Osteocyte (in vitro differentiated cells): ENCODE measurements around the gene KCNK7. TPM values are rescaled to one million over a fixed set of nuclear protein-coding genes. Genes with fewer than 3 reads are reported as not detected.

Experiments
- DNase-seq: peaks from one replicate; pipeline ENCODE4 v3.0.0; 2021; ENCODE audit warnings: mixed read lengths; ENCODE audit not compliant: unreplicated experiment; ENCODE audit errors: extremely low spot score
- H3K27ac Mint-ChIP-seq: one replicate; pipeline ENCODE4 v1.8.0; 2021; ENCODE audit warnings: mild to moderate bottlenecking, mixed read lengths; ENCODE audit not compliant: unreplicated experiment
- H3K27me3 Mint-ChIP-seq: one replicate; pipeline ENCODE4 v1.8.0; 2021; ENCODE audit warnings: mixed read lengths; ENCODE audit not compliant: unreplicated experiment
- H3K36me3 Mint-ChIP-seq: one replicate; pipeline ENCODE4 v1.8.0; 2021; ENCODE audit warnings: mixed read lengths; ENCODE audit not compliant: unreplicated experiment
- H3K4me1 Mint-ChIP-seq: one replicate; pipeline ENCODE4 v1.8.0; 2021; ENCODE audit warnings: mixed read lengths; ENCODE audit not compliant: unreplicated experiment
- H3K4me3 Mint-ChIP-seq: one replicate; pipeline ENCODE4 v1.8.0; 2021; ENCODE audit warnings: mild to moderate bottlenecking, moderate library complexity, mixed read lengths; ENCODE audit not compliant: unreplicated experiment
- H3K9me3 Mint-ChIP-seq: one replicate; pipeline ENCODE4 v1.8.0; 2021; ENCODE audit warnings: mixed read lengths; ENCODE audit not compliant: unreplicated experiment
- CTCF ChIP-seq: fragments of 200-600 bp; sonication (generic); IDR thresholded peaks from 2 replicates; pipeline ENCODE4 v1.5.0; 2021; ENCODE audit warnings: antibody characterized with exemption, mild to moderate bottlenecking, moderate library complexity
- total RNA-seq: library from RNA; stranded (reverse); gene quantifications from 2 replicates; pipeline ENCODE4 v1.2.1, GENCODE V29; 2021

The KCNK7 gene
- total RNA-seq, 1 donor from 2014 or later = not detected

GRCh38 chr11:65588199-65589054, 7.2 kb downstream of the KCNK7 start:
- peaks cover 36% of the 10 kb centered on the region for H3K4me1 Mint-ChIP-seq

DNA sequence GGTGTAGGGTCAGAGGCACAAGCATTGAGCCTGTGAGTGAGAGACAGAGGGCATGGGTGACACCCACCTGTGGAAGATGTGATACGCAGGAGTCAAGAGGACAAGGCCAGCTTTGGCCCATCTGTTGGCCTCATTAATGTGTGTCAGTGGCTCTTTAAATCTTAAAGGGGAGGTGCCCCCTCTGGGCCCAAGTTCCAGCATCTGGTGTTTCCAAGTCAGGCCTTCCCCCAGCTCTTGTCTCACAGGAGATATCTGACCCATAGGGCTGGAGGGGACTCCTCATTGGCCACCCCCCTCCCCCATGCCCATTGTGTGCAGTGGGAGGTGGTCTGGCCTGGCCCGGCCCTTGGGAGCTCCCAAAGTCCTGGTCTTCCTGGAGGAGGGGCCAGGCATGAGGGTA, 8.9 kb downstream of the KCNK7 start:
- no peak for DNase-seq
- H3K27me3 Mint-ChIP-seq = no peaks in the 10 kb centered on the region
- peaks cover 16% of the 10 kb centered on the region for H3K36me3 Mint-ChIP-seq
- H3K27ac Mint-ChIP-seq = peak overlapping the region; percentile 48
- H3K4me3 Mint-ChIP-seq = no peak overlapping the region
- TF ChIP-seq CTCF = no peak
- H3K4me1 Mint-ChIP-seq = peaks cover 36% of the 10 kb centered on the region
- no peaks in the 10 kb centered on the region for H3K9me3 Mint-ChIP-seq

More at GRCh38 chr11:65588199-65589054, 7.2 kb downstream of the KCNK7 start:
- no peak for DNase-seq
- TF ChIP-seq CTCF = peak; percentile 55
- no peaks in the 10 kb centered on the region for H3K9me3 Mint-ChIP-seq
- H3K27me3 Mint-ChIP-seq = no peaks in the 10 kb centered on the region
- peak overlapping the region; percentile 77 for H3K27ac Mint-ChIP-seq
- no peak overlapping the region for H3K4me3 Mint-ChIP-seq
- peaks cover 10% of the 10 kb centered on the region for H3K36me3 Mint-ChIP-seq

- Mint-ChIP-seq H3K9me3 (no peaks in the 10 kb centered on the region), H3K4me3 (no peak overlapping the region), H3K27ac (peak overlapping the region; percentile 48), H3K27me3 (no peaks in the 10 kb centered on the region), H3K36me3 (peaks cover 16% of the 10 kb centered on the region), H3K4me1 (peaks cover 34% of the 10 kb centered on the region)
- no peak for DNase-seq
- TF ChIP-seq CTCF = no peak
Observed at GRCh38 chr11:65586247-65586630, 9.4 kb downstream of the KCNK7 start.

DNA sequence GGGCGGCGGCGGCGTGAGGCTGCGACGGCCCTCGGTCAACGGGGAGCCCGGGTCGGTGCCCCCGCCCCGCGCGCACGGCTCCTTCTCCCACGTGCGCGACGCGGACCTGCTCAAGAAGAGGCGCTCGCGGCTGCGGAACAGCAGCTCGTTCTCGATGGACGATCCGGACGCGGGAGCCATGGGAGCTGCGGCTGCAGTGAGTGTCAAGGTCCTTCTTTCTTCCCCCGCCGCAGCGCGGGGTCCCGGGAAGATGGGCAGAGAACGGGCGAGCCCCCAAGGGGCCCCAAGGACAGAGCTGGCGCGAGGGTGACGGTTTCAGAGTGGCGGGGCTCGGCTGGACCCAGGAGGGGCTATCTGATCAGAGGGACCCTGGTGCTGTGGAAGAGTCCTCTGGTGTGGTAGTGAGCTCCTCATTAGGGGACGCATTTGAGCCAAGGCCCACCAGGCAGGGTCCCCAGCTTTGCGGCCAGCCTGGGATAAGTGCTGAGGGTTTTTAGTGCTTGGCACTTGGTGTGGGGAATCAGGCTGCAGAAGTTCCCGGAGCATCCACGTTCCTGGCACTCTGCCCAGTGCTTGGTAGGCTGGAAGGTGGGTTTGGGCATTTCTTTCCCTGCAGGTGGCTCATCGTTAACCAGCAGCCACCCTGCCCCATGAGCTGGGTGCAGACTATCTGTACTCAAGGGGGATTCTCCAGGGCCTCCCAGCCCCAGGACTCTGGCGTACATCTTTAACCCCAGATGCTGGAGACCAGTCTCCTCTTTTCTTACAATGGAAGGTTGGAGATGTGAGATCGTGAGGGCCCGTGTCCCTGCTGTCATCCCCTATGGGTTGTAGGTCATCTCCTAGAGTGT, 10.0 kb downstream of the KCNK7 start:
- no peaks in the 10 kb centered on the region for H3K27me3 Mint-ChIP-seq

More for the DNA sequence above, 10.0 kb downstream of the KCNK7 start:
- no peak for DNase-seq
- Mint-ChIP-seq H3K9me3 (no peaks in the 10 kb centered on the region), H3K27ac (peak overlapping the region; percentile 48), H3K4me3 (no peak overlapping the region), H3K36me3 (peaks cover 16% of the 10 kb centered on the region), H3K4me1 (peaks cover 33% of the 10 kb centered on the region)
- TF ChIP-seq CTCF = no peak
